Suprapubic skin (tissue), 4 donors: ENCODE measurements around the gene MNAT1. TPM values are rescaled to one million over a fixed set of nuclear protein-coding genes. Genes with fewer than 3 reads are reported as not detected.

Experiments used
- DNase-seq, 2 donors: peaks; one replicate each; pipeline ENCODE4 v3.0.0-alpha.2; 2019; ENCODE audit warnings: low spot score in 2 of 2
- H3K27ac ChIP-seq: fragments of 200-600 bp; sonication (generic); one replicate; pipeline ENCODE4 v1.5.1; 2019
- H3K27me3 ChIP-seq: fragments of 200-600 bp; sonication (generic); one replicate; pipeline ENCODE4 v1.5.1; 2019
- H3K36me3 ChIP-seq: fragments of 200-600 bp; sonication (generic); one replicate; pipeline ENCODE4 v1.5.1; 2019
- H3K4me1 ChIP-seq: fragments of 200-600 bp; sonication (generic); one replicate; pipeline ENCODE4 v1.5.1; 2019
- H3K4me3 ChIP-seq: fragments of 200-600 bp; sonication (generic); one replicate; pipeline ENCODE4 v1.5.1; 2019; ENCODE audit warnings: mild to moderate bottlenecking
- H3K9me3 ChIP-seq: fragments of 200-600 bp; sonication (generic); one replicate; pipeline ENCODE4 v1.5.1; 2019
- EP300 ChIP-seq: sonication (generic); formaldehyde crosslinking; IDR thresholded peaks from one replicate; pipeline ENCODE4 v1.6.1; 2017; ENCODE audit warnings: antibody characterized with exemption
- POLR2A ChIP-seq, 2 donors: fragments of 450-650 bp; IDR thresholded peaks; one replicate each; pipeline ENCODE4 v1.6.1; 2017; ENCODE audit warnings: antibody characterized with exemption in 2 of 2, mild to moderate bottlenecking in 2 of 2, moderate library complexity in 2 of 2
- POLR2AphosphoS5 ChIP-seq, 3 donors: sonication (generic); formaldehyde crosslinking; IDR thresholded peaks; one replicate each; pipeline ENCODE4 v1.6.1; 2017; ENCODE audit warnings: antibody characterized with exemption in 3 of 3
- WGBS: methylation state at CpG from one replicate; pipeline ENCODE4 v1.1.5; 2018; 5-methylcytosine and 5-hydroxymethylcytosine counted together
- total RNA-seq, 4 donors: library from RNA; depleted of rRNA; stranded (reverse); fragments of >200 nt; gene quantifications; one replicate each; pipeline ENCODE4 v1.1.0, GENCODE V29; 2016
- TF ChIP-seq, protein P1 (sequence below), 2 donors: fragments of 200-600 bp in 1 of 2; fragments of 450-650 bp in 1 of 2; sonication (generic) in 1 of 2; IDR thresholded peaks; one replicate each; pipeline ENCODE4 v1.5.1; 2016 to 2019; ENCODE audit warnings: antibody characterized with exemption in 2 of 2, mild to moderate bottlenecking in 1 of 2, moderate library complexity in 1 of 2

MNAT1 gene
- total RNA-seq, 4 donors from 2014 or later, result 13.1 to 38.8 (median 22.0) TPM

- no peak for TF ChIP-seq POLR2A (IDR thresholded peaks at IDR 0.05)
- TF ChIP-seq, protein P1, sequence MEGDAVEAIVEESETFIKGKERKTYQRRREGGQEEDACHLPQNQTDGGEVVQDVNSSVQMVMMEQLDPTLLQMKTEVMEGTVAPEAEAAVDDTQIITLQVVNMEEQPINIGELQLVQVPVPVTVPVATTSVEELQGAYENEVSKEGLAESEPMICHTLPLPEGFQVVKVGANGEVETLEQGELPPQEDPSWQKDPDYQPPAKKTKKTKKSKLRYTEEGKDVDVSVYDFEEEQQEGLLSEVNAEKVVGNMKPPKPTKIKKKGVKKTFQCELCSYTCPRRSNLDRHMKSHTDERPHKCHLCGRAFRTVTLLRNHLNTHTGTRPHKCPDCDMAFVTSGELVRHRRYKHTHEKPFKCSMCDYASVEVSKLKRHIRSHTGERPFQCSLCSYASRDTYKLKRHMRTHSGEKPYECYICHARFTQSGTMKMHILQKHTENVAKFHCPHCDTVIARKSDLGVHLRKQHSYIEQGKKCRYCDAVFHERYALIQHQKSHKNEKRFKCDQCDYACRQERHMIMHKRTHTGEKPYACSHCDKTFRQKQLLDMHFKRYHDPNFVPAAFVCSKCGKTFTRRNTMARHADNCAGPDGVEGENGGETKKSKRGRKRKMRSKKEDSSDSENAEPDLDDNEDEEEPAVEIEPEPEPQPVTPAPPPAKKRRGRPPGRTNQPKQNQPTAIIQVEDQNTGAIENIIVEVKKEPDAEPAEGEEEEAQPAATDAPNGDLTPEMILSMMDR (IDR thresholded peaks at IDR 0.05), result no peak
- no peak for TF ChIP-seq POLR2AphosphoS5 (IDR thresholded peaks at IDR 0.05)
- no peak for TF ChIP-seq EP300
- H3K27me3 ChIP-seq, result no peaks in the 10 kb centered on the region
- H3K27ac ChIP-seq, result no peak overlapping the region
- H3K4me3 ChIP-seq, result no peak overlapping the region
- H3K4me1 ChIP-seq, result no peaks in the 10 kb centered on the region
- H3K9me3 ChIP-seq, result no peaks in the 10 kb centered on the region
- H3K36me3 ChIP-seq, result peaks cover 42% of the 10 kb centered on the region
- no peak for DNase-seq
- WGBS, result 77% methylated on average over 2 of the region's 2 CpGs
These were observed 255.0 kb downstream of the MNAT1 start for GRCh38 chr14:60989599-60989998.

- no peaks in the 10 kb centered on the region for H3K4me1 ChIP-seq
- TF ChIP-seq, protein P1 (IDR thresholded peaks at IDR 0.05), result no peak
- no peak for TF ChIP-seq EP300
- TF ChIP-seq POLR2A (IDR thresholded peaks at IDR 0.05), result no peak
- no peak for TF ChIP-seq POLR2AphosphoS5 (IDR thresholded peaks at IDR 0.05)
- WGBS, result 96% methylated on average over 3 of the region's 9 CpGs
- DNase-seq, result no peak
- no peaks in the 10 kb centered on the region for H3K27me3 ChIP-seq
- peaks cover 6% of the 10 kb centered on the region for H3K36me3 ChIP-seq
- no peaks in the 10 kb centered on the region for H3K9me3 ChIP-seq
- no peak overlapping the region for H3K27ac ChIP-seq
- no peak overlapping the region for H3K4me3 ChIP-seq
These were observed 264.1 kb downstream of the MNAT1 start for GRCh38 chr14:60998617-60999016.

DNA sequence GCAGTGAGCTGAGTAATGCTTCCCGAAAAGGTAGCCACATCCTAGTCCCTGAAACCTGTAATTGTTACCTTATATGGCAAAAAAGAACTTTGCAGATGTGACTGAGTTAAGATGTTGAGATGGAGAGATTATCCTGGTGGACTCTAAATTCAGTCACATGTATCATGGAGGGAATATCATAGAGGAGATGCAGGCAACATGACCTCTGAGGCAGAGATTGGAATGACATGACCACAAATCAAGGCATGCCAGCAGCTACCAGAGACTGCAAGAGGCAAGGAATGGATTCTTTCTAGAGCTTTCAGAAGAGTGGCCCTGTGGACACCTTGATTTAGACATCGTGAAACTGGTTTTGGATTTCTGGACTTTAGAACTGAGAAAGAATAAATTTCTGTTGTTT, 265.0 kb downstream of the MNAT1 start:
- no peaks in the 10 kb centered on the region for H3K9me3 ChIP-seq
- H3K27me3 ChIP-seq, result no peaks in the 10 kb centered on the region
- no peak overlapping the region for H3K27ac ChIP-seq
- DNase-seq, result no peak
- WGBS, result 91% methylated on average over 2 of the region's 2 CpGs
- TF ChIP-seq EP300 (no peak), POLR2AphosphoS5 (IDR thresholded peaks at IDR 0.05) (no peak), POLR2A (IDR thresholded peaks at IDR 0.05) (no peak)
- TF ChIP-seq, protein P1 (IDR thresholded peaks at IDR 0.05), result no peak
- H3K4me1 ChIP-seq, result no peaks in the 10 kb centered on the region
- H3K36me3 ChIP-seq, result peaks cover 6% of the 10 kb centered on the region
- H3K4me3 ChIP-seq, result no peak overlapping the region

- Histone ChIP-seq H3K9me3 (no peaks in the 10 kb centered on the region), H3K27me3 (no peaks in the 10 kb centered on the region), H3K4me1 (no peaks in the 10 kb centered on the region), H3K36me3 (peaks cover 2% of the 10 kb centered on the region), H3K4me3 (no peak overlapping the region), H3K27ac (no peak overlapping the region)
- TF ChIP-seq POLR2A (IDR thresholded peaks at IDR 0.05) (no peak), POLR2AphosphoS5 (IDR thresholded peaks at IDR 0.05) (no peak), EP300 (no peak)
- TF ChIP-seq, protein P1 (IDR thresholded peaks at IDR 0.05), result no peak
- WGBS, result 98% methylated on average over 1 of the region's 1 CpG
- DNase-seq, result no peak
These were observed 269.0 kb downstream of the MNAT1 start for GRCh38 chr14:61003571-61003970.

GRCh38 chr14:61019537-61019936, 285.0 kb downstream of the MNAT1 start:
- 78% methylated on average over 1 of the region's 1 CpG for WGBS
- Histone ChIP-seq H3K4me1 (no peaks in the 10 kb centered on the region), H3K36me3 (peaks cover 3% of the 10 kb centered on the region), H3K27ac (no peak overlapping the region), H3K27me3 (no peaks in the 10 kb centered on the region), H3K4me3 (no peak overlapping the region), H3K9me3 (no peaks in the 10 kb centered on the region)
- no peak for TF ChIP-seq EP300
- TF ChIP-seq, protein P1 (IDR thresholded peaks at IDR 0.05), result no peak
- TF ChIP-seq POLR2A (IDR thresholded peaks at IDR 0.05), result no peak
- TF ChIP-seq POLR2AphosphoS5 (IDR thresholded peaks at IDR 0.05), result no peak
- no peak for DNase-seq

Other genes with a start within 250 kb of the MNAT1 start
- gene C14orf39, start 248.7 kb upstream of the MNAT1 start, total RNA-seq, result not detected
- gene SIX6, start 225.6 kb upstream of the MNAT1 start, total RNA-seq, result not detected
- gene SIX1, start 85.3 kb upstream of the MNAT1 start, total RNA-seq, result under 1 TPM in 2 of 4 donors, not detected in 2; 0.31 to 0.64 TPM
- gene SIX4, start 10.4 kb upstream of the MNAT1 start, total RNA-seq, result 1 to 10 TPM in 1 of 4 donors, under 1 TPM in 3; 0.60 to 1.2 (median 0.75) TPM
- gene TRMT5, start 246.3 kb downstream of the MNAT1 start, total RNA-seq, result 10 to 100 TPM; 10.3 to 17.9 (median 14.3) TPM
- gene SLC38A6, start 246.5 kb downstream of the MNAT1 start, total RNA-seq, result 10 to 100 TPM in 3 of 4 donors, 1 to 10 TPM in 1; 7.8 to 14.3 (median 11.2) TPM